ENCODE measurements around the gene NT5DC1.

The NT5DC1 gene

GRCh38 chr6:116113386-116113785 lies 12.7 kb downstream of the NT5DC1 start:
- H3K9me2 ChIP-seq (replicated peaks; ENCODE audit: low read depth, low read length), result no peaks in the 10 kb centered on the region
- H3F3A ChIP-seq (ENCODE audit: low read depth), result no peaks in the 10 kb centered on the region
- H3K9ac ChIP-seq (ENCODE audit: low read depth, low read length, poor library complexity, severe bottlenecking), result no peak overlapping the region
- no peak overlapping the region for H3K4me2 ChIP-seq (ENCODE audit: low read depth, low read length, poor library complexity, severe bottlenecking)
- H3K27me3 ChIP-seq (ENCODE audit: insufficient read depth, low read length, poor library complexity, severe bottlenecking), result no peaks in the 10 kb centered on the region
- H3K4me1 ChIP-seq (ENCODE audit: insufficient read depth, low read length, poor library complexity, severe bottlenecking), result no peaks in the 10 kb centered on the region
- TF ChIP-seq EZH2phosphoT487 (IDR thresholded peaks at IDR 0.05; ENCODE audit: borderline replicate concordance), result no peak
- TF ChIP-seq, protein P1, sequence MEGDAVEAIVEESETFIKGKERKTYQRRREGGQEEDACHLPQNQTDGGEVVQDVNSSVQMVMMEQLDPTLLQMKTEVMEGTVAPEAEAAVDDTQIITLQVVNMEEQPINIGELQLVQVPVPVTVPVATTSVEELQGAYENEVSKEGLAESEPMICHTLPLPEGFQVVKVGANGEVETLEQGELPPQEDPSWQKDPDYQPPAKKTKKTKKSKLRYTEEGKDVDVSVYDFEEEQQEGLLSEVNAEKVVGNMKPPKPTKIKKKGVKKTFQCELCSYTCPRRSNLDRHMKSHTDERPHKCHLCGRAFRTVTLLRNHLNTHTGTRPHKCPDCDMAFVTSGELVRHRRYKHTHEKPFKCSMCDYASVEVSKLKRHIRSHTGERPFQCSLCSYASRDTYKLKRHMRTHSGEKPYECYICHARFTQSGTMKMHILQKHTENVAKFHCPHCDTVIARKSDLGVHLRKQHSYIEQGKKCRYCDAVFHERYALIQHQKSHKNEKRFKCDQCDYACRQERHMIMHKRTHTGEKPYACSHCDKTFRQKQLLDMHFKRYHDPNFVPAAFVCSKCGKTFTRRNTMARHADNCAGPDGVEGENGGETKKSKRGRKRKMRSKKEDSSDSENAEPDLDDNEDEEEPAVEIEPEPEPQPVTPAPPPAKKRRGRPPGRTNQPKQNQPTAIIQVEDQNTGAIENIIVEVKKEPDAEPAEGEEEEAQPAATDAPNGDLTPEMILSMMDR (conservative IDR thresholded peaks at IDR 0.05; ENCODE audit: low read length), result no peak
- no peak overlapping the region for H3K4me3 ChIP-seq (ENCODE audit: low read length, poor library complexity, severe bottlenecking)
- H3K79me2 ChIP-seq (ENCODE audit: insufficient read depth, low read length), result no peaks in the 10 kb centered on the region
- peaks cover 22% of the 10 kb centered on the region; the same call in 1 of the 2 replicates for H3K36me3 ChIP-seq (ENCODE audit: insufficient read depth, low read length)
- no peaks in the 10 kb centered on the region for H3K9me3 ChIP-seq (ENCODE audit: insufficient read depth, low read depth, low read length)
- H4K20me1 ChIP-seq (ENCODE audit: insufficient read depth, low read length, poor library complexity, severe bottlenecking), result no peaks in the 10 kb centered on the region
- H2AFZ ChIP-seq (ENCODE audit: low read length), result no peak overlapping the region

GRCh38 chr6:116115781-116116180 lies 15.1 kb downstream of the NT5DC1 start:
- no peaks in the 10 kb centered on the region for H4K20me1 ChIP-seq (ENCODE audit: insufficient read depth, low read length, poor library complexity, severe bottlenecking)
- TF ChIP-seq, protein P1 (conservative IDR thresholded peaks at IDR 0.05; ENCODE audit: low read length), result peak; percentile 59
- TF ChIP-seq EZH2phosphoT487 (IDR thresholded peaks at IDR 0.05; ENCODE audit: borderline replicate concordance), result no peak
- H3K79me2 ChIP-seq (ENCODE audit: insufficient read depth, low read length), result no peaks in the 10 kb centered on the region
- peaks cover 16% of the 10 kb centered on the region; the same call in 1 of the 2 replicates for H3K36me3 ChIP-seq (ENCODE audit: insufficient read depth, low read length)
- no peaks in the 10 kb centered on the region for H3K27me3 ChIP-seq (ENCODE audit: insufficient read depth, low read length, poor library complexity, severe bottlenecking)
- H3F3A ChIP-seq (ENCODE audit: low read depth), result no peaks in the 10 kb centered on the region
- H3K9me3 ChIP-seq (ENCODE audit: insufficient read depth, low read depth, low read length), result no peaks in the 10 kb centered on the region
- no peaks in the 10 kb centered on the region for H3K9me2 ChIP-seq (replicated peaks; ENCODE audit: low read depth, low read length)
- H3K4me3 ChIP-seq (ENCODE audit: low read length, poor library complexity, severe bottlenecking), result no peak overlapping the region
- no peak overlapping the region for H3K9ac ChIP-seq (ENCODE audit: low read depth, low read length, poor library complexity, severe bottlenecking)
- H3K4me2 ChIP-seq (ENCODE audit: low read depth, low read length, poor library complexity, severe bottlenecking), result no peak overlapping the region
- no peaks in the 10 kb centered on the region for H3K4me1 ChIP-seq (ENCODE audit: insufficient read depth, low read length, poor library complexity, severe bottlenecking)
- no peak overlapping the region for H2AFZ ChIP-seq (ENCODE audit: low read length)

DNA sequence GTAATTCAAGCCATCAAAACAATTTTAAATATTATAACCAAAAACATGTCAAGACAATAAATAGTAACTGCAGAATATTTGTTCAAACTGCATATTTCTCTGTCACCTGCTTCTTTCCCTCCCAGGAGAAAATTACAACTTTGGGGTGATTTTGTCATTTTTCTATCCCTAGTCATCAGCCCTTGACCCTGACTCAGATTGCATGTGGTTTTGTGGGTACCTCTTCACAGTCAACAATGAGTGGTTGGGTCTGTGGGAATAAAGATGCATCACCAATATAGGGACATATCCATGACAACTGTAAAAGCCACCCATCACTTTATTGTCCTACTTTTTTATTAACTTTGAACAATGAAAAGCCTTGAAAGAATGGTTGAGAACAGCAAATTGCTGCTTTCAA lies 18.0 kb downstream of the NT5DC1 start:
- Histone ChIP-seq H4K20me1 (ENCODE audit: insufficient read depth, low read length, poor library complexity, severe bottlenecking) (no peaks in the 10 kb centered on the region), H3K9me3 (ENCODE audit: insufficient read depth, low read depth, low read length) (no peaks in the 10 kb centered on the region), H3K9me2 (replicated peaks; ENCODE audit: low read depth, low read length) (no peaks in the 10 kb centered on the region), H2AFZ (ENCODE audit: low read length) (no peak overlapping the region), H3K4me2 (ENCODE audit: low read depth, low read length, poor library complexity, severe bottlenecking) (no peak overlapping the region), H3F3A (ENCODE audit: low read depth) (no peaks in the 10 kb centered on the region), H3K27me3 (ENCODE audit: insufficient read depth, low read length, poor library complexity, severe bottlenecking) (no peaks in the 10 kb centered on the region), H3K36me3 (ENCODE audit: insufficient read depth, low read length) (peaks cover 7% of the 10 kb centered on the region; the same call in 1 of the 2 replicates), H3K9ac (ENCODE audit: low read depth, low read length, poor library complexity, severe bottlenecking) (no peak overlapping the region), H3K79me2 (ENCODE audit: insufficient read depth, low read length) (no peaks in the 10 kb centered on the region), H3K4me1 (ENCODE audit: insufficient read depth, low read length, poor library complexity, severe bottlenecking) (no peaks in the 10 kb centered on the region), H3K4me3 (ENCODE audit: low read length, poor library complexity, severe bottlenecking) (no peak overlapping the region)
- TF ChIP-seq, protein P1 (conservative IDR thresholded peaks at IDR 0.05; ENCODE audit: low read length), result no peak
- no peak for TF ChIP-seq EZH2phosphoT487 (IDR thresholded peaks at IDR 0.05; ENCODE audit: borderline replicate concordance)

Data from Loucy (cell line).